Measurements from ENCODE around the gene POLRMT.

The POLRMT gene

DNA sequence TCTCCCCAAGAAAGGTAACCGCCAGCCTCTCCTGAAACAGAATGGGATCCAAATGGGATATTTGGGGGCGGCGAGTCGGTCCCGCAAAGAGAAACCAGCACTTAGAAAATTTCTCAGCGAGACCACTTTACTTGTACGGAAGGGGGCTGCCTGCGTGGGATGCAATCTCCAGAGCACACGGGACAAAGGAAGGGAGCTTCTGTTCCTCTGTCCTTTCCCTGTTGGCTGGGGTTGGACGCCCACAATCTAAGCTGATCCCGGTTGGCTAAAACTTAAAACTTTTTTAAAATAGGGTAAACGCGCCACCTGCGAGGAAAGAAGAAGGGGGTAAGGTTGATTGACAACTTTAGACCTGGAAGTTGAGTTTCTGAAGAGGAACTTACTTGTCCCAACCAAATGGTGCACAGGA lies 61.8 kb downstream of the POLRMT start:
- peak; percentile 46 for DNase-seq (ENCODE audit: low read depth)
- TF ChIP-seq, protein P1, sequence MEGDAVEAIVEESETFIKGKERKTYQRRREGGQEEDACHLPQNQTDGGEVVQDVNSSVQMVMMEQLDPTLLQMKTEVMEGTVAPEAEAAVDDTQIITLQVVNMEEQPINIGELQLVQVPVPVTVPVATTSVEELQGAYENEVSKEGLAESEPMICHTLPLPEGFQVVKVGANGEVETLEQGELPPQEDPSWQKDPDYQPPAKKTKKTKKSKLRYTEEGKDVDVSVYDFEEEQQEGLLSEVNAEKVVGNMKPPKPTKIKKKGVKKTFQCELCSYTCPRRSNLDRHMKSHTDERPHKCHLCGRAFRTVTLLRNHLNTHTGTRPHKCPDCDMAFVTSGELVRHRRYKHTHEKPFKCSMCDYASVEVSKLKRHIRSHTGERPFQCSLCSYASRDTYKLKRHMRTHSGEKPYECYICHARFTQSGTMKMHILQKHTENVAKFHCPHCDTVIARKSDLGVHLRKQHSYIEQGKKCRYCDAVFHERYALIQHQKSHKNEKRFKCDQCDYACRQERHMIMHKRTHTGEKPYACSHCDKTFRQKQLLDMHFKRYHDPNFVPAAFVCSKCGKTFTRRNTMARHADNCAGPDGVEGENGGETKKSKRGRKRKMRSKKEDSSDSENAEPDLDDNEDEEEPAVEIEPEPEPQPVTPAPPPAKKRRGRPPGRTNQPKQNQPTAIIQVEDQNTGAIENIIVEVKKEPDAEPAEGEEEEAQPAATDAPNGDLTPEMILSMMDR (IDR thresholded peaks at IDR 0.05; ENCODE audit: insufficient read depth, low read depth, low read length, missing control alignments): no peak
- peak overlapping the region; percentile 51 for H3K4me3 ChIP-seq (ENCODE audit: low read length)

DNA sequence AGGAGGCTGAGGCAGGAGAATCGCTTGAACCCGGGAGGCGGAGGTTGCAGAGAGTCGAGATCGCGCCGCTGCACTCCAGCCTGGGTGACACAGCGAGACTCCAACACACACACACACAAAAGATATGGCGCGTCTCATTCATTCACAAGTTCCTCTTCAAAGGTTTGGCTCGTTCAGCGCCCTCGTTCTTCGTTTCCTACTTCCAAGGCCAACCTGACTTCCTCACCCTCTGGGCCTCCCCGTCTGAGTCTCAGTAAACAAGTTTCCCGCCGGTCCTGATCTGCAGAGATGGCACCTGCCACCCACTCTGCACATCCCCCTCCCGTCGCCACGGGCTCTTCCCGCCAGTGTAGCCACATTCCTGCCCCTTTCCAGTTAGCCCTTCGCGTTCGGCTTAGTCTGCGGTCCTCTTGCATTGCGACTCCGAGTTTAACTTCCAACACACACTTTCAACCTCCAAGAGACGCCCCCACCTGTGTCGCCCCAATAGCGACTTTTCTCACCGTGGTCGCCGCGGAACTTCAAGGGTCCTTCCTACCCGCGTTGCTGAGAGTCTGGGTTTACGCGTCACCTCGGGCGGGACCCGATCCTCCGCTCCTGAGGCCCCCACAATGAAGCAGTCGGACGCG lies 62.3 kb downstream of the POLRMT start:
- TF ChIP-seq, protein P1 (IDR thresholded peaks at IDR 0.05; ENCODE audit: insufficient read depth, low read depth, low read length, missing control alignments): no peak
- peak; percentile 55 for DNase-seq (ENCODE audit: low read depth)
- peak overlapping the region; percentile 51 for H3K4me3 ChIP-seq (ENCODE audit: low read length)

DNA sequence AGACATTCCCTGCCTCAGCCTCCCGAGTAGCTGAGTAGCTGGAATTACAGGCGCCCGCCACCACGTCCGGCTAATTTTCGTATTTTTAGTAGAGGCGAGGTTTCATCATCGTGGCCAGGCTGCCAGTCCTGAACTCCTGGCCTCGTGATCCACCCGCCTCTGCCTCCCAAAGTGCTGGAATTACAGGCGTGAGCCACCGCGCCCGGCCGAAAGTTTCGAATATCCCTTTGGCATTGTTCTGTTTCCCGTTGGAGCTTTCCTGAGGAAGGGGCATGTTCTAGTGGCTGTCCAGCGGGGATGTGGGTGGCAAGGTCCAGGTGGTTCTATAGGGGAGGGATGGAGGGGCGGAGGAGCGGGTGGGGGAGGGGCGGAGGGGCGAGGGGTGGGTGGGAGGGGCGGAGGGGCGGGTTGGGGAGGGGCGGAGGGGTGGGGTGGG lies 63.1 kb downstream of the POLRMT start:
- no peak overlapping the region for H3K4me3 ChIP-seq (ENCODE audit: low read length)
- TF ChIP-seq, protein P1 (IDR thresholded peaks at IDR 0.05; ENCODE audit: insufficient read depth, low read depth, low read length, missing control alignments): no peak
- DNase-seq (ENCODE audit: low read depth): no peak

DNA sequence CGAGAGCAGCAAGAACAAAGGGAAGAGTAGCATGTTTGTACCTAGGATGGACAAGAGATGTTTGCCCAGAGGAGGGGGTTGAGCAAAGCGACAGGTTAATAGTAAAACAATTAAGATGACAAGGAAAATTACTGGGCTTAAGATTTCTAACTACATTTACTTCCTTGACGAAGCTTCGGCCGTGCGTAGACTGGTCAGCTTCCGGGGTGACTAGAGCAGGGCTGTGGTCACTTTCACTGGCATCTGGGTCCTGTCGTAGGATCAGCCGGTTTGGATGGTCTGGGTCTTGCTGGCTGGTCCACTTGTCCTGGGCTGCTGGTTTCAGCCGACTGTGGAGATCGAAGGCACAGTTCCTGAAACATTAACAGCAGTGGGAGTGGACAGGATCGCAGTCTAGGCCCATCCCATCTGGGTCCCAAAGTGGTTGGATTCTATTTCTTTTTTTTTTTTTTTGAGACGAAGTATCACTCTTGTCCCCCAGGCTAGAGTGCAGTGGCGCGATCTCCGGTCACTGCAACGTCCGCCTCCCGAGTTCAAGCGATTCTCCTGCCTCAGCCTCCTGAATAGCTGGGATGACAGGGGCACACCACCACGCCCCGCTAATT lies 65.9 kb downstream of the POLRMT start:
- no peak for DNase-seq (ENCODE audit: low read depth)
- no peak overlapping the region for H3K4me3 ChIP-seq (ENCODE audit: low read length)
- TF ChIP-seq, protein P1 (IDR thresholded peaks at IDR 0.05; ENCODE audit: insufficient read depth, low read depth, low read length, missing control alignments): no peak

Data from epithelial cell of esophagus (primary cell).